Right renal pelvis (tissue), 4 donors: ENCODE measurements around the gene TNNI2. TPM values are rescaled to one million over a fixed set of nuclear protein-coding genes. Genes with fewer than 3 reads are reported as not detected.

Experiments used
- DNase-seq, 4 donors: peaks; one replicate each; pipeline ENCODE4 v3.0.0-alpha.2; 2013; ENCODE audit warnings: low read depth in 4 of 4, low spot score in 3 of 4, missing footprints in 1 of 4
- polyA plus RNA-seq, 4 donors: library from polyadenylated mRNA; unstranded; fragments of 120-200 nt; gene quantifications; one replicate each; pipeline ENCODE4 v1.2.1, GENCODE V29; 2013; ENCODE audit not compliant: insufficient read length in 4 of 4

The TNNI2 gene
- polyA plus RNA-seq, 4 donors, result 0.30 to 0.77 (median 0.49) TPM

DNA sequence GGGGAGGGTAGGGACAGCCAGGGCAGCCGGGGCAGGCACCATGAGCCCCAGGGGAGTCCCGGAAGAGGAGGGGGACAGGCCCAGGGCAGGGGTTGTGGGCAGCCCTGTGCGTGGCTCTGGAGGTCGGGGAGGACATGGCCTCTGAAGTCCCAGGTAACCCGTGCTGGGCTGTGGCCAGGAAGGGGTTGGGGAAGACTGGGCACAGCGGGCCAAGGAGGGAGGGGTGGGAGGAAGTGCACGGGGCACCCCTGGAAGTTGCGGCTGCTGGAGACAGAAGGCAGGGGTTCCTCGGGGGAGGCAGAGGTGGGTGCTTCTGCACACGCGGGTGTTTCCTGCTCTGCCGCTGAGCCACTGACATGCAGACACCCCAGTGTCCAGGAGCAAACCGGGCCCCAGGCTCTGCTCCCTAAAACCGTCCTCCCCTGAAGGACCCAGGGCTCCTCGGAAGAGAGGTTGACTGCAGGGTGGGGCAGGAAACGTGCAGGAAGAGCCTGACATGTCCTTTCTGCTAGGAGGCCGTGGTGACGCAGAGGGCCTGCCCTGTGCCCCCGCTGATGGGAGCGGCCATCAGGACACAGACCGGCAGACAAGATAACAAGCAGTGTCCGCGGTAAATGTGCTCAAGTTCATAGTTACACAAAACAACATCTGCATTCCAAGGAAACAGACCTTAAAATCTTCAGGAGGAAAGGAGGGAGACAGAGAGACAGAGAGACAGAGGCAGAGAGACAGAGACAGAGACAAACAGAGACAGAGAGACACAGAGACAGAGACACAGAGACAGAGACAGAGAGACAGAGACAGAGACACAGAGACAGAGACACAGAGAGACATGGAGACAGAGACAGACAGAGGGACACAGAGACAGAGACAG is 5.7 kb downstream of the TNNI2 start:
- DNase-seq, result no peak

DNA sequence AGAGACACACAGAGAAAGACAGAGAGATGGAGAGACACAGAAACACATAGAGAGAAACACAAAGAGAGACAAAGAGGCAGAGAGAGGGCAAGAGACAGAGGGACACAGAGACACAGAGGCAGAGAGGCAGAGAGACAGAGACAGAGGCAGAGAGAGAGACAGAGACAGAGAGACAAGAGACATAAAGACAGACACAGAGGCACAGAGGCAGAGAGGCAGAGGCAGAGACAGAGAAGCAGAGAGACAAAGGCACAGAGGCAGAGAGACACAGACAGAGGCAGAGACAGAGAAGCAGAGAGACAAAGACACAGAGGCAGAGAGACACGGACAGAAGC is 6.3 kb downstream of the TNNI2 start:
- no peak for DNase-seq

DNA sequence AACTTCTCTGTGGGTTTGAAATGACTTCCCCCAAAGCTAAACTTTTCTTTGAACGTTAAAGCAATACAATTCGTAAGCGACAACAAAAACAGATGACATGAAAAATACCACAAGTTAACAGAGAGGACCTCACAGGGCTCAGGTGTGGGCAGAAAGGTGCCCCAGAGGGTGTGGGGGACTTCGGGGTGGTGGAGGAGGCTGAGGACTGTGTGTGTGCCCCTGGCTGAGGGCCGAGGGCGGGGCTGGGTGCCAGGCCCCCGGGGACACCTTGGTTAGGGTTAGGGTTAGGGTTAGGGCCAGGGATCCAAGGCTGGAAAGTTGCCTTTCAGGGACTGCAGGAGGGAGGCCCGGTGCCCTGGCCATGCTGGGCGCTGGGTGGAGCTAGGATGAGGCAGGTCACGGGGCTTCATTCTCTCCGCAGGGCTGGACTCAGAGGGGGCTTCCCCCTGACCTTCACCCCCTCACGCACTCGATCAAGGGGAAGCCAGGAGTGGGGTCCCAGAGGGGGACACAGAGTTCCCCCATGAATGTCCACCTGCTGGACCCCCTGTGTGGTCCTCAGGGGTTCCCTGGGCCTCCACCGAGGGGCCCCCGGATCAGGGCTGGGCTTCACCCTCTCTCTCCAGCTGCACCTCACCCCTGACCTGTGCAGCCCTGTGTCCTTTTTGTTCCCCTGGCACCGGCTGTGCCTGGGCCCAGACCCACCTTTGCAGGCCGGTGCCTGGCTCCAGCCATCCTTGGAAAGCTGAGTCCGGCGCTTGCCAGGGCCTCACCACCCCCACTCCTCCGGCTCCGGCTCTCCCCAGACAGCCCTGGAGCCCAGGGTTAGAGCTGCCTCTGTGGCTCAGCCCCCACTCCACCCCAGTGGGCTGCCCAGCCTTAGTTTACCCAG is 7.0 kb downstream of the TNNI2 start:
- DNase-seq, result no peak

DNA sequence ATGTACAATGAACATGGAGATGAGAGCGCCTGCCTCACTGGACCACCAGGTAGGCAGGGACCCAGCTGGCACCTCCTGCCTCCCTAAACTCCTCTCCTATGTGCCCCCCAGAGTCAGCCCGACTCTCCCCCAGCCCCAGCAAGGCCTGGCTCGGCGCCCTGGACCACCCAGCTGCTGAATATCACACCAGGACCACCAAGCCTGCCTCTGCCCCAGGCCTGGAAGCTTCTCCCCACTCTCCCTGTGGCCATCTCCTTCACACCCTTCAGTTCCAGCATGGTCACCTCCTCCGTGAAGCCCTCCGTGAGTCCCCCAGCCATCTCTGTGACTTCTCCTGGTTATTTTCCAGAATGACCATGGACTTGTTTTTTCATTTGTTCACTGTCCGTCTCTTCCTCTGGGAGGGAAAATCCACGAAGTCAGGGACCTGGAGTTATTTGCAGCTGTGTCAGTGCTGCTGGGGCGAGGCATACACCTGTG is 7.7 kb downstream of the TNNI2 start:
- DNase-seq, result no peak

DNA sequence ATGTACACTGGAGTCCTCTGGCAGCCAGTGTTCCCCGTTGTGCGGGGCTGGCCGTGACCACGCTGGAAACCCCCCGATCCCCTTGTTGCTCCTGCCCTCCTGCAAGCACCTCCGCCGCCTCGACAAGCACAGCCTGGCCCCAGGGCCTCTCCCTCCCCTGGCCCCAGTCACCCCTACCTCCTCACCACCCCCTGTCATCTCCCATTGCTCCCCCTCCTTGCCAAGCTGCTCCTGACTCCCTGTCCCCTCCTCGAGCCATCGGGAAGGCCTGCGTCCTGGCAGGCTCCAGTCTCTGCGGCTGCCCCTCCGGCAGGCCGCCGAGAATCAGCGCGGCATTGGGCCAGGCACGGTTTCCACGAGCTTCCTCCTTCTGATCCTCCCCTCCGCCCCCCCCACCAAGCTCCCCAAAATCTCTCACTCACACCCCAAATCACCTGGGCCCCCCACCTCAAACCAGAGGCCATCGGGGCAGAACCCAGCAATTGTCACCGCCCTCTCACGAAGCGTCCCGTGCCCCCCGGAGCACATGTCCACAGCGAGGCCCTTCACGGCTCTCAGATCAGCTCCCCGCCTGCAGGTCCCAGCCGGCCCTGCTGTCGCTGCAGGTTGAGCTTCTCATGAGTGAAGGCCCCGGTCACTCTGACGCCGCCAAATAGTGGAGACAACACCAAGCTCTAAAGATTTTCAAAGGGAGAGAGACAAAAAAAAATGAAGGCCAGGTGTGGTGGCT is 8.4 kb downstream of the TNNI2 start:
- DNase-seq, result no peak

DNA sequence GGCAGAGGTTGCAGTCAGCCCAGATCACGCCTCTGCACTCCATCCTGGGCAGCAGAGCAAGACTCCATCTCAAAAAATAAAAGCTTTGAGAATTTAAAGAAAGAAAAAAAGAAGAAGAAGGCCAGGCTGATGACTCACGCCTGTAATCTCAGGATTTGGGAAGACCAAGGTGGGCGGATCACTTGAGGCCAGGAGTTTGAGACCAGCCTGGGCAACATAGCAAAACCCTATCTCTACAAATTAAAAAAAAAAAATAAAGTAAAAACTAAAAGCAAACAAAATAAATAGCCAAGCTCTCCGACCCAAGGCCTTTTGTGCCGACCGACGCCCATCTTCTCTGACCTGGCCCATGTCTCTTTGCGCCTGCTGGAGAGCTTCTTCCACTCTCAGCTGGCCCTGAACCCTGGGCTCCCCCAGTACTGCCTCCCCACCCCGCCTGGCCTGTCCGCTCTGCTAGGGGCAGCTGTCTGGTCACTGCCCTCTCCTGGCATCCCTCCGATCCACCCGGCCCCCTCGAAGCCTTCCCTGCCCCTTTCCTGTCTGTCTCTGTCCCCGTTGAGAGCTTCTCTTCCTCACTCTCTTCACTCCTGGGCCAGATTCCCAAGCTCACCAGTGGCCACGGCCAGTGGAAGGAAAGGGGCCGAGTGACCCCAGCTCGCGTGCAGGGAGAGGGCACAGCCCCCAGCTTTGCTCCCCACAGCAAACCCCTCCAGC is 9.3 kb downstream of the TNNI2 start:
- no peak for DNase-seq

DNA sequence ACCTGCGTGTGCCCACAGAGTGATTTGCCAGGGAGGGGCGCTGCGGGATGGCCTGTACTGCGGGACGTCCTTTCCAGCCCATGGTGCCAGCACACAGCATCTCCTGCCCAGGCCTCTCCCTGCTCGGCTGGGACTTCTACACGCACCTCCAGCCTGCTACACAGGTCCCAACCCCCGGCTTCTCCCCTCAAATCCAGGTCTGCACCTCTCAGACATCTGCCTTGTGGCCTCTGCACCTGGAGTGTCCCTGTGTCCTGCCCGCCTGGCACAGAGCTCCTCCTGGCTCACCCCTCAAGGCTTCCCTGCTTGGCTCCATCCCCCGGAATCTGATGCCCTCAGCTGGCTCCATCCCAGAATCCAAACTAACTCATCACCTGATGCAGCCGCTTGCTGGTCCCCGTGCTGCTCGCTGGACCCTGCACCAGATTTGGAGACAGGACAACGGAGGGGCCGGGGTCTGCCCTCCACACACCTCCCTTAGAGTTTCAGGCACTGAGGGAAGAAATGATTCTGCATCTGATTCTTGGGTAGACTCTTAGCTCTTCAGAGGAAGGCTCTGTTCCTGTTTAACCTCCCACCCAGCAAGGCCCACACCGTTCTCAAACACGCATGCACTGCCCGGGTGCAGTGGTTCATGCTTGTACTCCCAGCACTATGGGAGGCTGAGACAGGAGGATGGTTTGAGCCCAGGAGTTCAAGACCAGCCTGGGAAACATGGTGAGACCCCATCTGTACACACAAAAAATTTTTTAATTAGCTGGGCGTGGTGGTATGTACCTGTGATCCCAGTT is 10.1 kb downstream of the TNNI2 start:
- no peak for DNase-seq

DNA sequence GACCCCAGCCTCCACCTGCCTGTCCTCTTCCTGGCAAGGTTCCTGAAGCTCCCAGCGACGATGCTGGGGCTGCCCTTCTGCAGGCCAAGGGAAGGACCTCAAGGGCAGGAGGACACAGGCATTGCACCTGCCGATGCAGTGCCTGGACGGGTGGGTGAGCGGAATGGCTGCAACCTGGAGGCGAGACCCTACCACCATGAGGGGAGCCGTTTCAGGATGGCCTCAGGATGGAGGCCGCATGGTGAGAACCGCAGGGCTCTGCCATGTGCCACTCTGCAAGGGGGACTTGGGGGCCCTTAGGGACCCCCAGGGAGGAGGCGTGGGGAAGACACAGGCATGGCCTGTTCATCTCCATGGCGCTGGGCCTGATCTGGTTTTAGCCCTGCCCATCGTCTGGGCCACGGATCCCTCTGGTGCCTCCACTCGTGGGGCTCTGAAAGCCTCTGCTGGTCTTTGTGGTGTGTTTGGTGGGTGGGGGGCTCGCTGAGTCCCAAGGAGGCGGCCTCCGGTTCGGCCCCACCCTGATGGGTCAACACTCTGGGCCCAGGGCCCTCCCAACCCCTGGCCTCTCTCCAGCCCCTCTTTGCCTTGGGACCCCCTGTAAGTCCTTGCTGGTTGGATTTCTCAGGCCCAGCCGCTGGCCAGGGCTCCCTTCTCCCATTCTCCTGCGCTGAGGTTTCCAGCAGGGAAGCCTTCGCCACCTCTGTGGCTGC is 12.8 kb downstream of the TNNI2 start:
- DNase-seq, result no peak

DNA sequence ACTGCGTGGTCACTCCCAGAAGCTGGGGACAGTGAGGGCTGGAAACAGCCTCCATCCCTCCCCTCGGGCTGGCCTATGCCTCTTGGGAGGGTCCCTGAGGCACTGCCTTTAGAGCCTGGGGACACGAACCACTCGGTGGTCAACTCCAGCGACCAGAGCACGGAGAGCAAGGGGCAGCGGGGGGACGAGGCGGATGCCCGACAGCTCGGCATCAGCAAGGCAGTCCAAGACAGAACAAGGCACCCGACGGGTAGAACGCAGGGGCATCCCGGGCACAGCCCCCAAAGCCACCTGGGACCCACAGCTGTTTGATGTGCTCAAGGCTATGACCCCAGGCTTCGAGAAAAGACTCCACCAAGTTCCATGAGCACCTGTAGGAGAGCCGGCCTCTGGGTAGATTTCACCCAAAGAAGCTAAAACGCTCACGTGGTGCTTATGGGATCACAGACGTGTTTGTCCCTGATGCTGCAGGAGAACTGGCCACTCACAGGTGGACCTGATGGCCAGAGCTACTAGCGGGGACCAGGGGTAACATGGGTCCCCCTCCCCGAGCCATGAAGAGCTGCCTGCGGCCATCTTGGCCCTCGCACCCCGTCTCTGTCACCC is 13.6 kb downstream of the TNNI2 start:
- DNase-seq, result no peak

DNA sequence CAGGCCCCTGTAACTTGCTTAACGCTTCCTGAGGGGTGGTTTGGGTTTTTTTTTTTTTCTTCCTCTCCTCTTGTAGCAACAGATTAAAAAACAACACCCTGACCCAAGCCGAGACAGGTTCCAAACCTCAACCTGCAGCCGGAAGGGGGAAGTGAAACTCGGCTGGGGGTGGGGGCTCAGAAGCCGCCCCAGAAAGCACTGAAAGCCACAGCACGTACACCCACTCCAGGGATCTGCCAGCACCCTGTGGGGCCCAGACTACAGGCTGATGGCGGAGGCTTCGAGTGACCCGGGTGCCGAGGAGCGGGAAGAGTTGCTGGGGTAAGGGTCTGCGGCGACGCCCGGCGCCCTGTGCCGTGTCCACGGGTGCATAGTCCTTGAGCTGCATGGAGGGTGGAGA is 14.1 kb downstream of the TNNI2 start, which contains the start of gene LSP1:
TSS of gene LSP1 (plus strand) at position 208 of the 400 bp plus-strand sequence. CDS start at position 269, 61 bp downstream.
- no peak for DNase-seq

DNA sequence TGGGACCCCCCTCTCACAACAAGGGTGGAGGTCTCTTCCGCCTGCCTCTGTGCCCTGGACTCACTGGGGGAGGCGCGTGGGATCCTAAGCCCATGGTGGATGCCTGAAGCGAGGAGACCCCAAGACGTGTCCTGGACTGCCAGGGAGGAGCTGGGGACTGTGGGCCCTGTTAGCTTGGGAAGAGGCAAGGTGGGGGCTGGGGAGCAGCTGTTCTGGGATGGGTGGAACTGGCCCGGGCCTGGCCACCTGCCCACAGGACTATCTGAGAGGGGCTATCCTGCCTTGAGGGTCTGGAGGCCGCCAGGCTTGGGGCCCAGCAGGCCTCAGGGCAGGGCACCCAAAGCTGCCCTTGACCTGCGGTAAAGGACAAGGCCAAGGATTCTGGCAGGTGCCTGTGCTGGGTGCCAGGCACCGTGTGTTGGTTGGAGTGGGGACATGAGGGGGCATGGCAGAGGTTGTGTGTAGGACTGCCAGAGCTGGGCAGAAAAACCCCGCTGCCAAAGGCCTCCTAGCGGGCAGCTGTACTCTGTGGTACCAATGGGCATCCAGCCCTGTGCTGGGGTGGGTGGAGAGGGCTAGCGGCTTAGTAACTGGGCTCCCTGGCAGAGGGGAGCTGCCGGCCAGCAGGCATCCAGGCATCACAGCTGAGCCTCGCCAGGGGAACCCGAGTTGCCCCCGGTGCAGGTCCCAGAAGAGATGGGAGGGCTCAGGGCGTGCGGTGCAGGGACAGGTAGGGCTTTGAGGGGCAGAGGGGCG is 14.8 kb downstream of the TNNI2 start:
- DNase-seq, result no peak

DNA sequence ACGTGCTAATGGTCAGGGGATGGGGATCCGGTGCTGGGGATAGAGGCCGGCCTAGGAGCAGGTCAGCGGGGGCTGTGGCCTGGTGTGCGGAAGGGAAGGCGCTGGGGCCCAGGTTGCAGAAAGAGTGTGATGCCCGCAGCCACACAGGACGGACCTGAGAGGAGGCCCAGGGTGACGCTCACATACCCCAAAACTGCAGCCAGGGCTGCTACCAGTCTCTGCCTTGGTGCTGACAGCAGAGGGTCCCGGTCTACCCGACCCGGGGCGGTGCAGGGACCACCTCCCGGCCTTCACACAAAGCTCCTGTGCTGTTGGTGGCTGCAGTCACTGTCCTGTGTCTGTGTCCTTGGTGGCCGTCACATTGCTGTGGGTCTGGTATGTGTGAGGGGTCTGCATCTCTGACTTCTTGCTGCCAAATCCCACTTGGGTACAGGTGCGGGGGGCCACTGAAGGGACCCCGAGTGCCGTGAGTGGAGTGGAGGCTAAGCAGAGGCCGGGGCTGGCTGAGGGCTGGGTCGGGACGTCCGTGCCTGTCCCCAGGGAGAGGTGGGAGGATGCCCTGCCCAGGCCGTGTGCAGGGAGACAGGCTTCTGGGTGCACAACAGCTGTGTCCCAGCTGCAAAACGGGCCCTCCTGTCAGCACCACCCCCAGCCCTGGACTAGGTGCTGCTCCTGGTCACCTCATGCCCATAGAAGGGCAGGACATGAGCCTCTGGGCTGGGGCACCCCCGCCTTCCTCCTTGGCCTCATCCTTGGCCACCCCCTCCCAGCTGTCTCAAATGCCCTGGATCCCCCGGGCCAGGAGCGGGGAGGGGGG is 15.6 kb downstream of the TNNI2 start:
- DNase-seq, result no peak

DNA sequence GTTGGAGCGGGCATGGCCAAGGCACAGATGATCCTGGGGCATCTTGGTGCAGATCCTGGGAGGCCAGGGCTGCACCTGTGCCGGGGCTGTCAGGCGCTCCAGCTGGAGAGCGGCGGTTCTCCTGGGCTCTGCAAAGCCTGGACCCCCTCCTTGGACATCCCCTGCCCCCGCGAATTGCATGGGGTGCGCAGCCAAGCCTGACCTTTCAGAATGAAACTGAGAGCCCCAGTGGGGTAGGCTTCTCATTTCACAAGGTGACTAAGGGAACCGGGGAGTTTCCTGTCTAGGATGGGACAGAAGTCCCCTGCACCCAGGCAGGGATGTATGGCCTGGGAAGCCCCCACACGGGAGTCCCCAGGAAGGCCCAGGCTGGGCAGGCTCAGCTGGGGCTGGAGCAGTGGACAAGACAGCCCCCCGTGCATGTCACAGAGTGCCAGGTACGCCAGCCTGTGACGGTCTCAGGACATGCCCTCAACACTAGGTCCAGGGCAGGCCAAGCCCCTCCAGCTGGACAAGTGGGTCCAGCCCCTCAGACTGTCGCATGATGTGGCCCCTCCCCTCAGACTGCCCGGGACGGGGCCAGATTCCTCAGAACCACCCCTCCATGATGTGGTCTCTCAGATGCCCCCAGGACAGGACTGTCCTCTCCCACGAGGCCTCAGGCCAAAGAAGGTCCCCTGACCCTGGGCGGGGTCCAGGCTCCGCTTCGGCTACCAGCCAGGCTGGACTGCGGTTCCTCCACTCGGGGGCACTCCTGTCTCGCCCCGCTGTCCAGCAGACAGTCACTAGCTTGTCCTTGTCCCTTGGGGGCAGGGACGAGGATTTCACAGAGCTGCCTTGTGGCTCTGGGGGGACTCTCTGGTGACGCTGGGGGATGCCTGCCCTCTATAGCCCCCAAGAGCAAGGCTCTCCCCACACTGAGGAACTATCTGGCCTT is 16.4 kb downstream of the TNNI2 start:
- no peak for DNase-seq

DNA sequence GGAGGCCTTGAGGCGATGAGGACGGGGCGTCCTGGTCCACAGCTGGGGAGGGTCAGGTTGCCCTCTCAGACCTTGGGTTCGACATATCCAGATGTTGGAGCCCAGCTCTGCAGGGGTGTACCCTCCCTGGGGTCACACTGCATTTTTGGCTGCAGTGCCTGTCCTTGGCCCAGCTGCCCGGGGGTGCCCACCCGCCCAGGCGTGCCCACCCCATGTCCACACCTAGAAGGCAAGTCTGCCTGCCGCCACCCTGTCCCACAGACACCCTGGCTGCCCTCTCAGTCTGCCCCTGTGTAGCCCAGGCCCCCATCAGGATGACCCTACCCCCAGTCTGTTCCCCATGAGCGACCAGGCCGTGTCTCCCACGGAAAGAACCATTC is 17.1 kb downstream of the TNNI2 start:
- DNase-seq, result no peak

DNA sequence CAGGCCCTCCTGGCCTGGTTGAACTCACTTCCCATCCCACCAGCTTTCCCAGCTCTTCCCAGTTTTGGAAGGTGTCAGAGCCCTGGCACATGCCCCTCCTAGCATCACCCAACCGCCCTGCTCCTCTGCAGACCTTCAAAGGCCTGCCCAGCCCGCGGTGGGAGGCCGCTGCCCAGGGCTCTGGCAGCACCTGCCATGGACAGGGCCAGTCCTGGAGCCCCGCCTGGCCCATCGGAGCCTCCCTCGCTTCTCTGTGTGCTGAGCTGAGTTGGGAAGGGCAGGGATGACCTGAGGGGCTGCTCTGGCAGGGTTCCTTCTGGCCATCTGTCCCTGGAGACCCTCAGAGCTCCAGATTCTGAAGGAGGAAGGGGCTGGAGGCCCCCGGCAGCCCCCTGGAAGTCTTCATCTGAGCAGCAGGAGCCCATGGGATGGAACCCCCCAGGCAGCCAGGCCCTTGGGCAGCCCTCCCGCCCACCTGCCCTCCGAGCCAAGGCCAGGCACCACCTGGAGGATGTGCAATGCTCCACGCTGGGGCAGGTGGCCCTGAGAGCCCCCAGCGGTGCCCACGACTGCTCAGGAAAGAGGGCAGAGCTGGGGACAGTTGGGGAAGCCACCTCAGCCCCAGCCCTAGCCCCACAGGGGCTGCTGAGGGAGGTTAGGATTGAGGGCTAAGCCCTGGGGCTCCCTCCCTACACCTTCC is 17.7 kb downstream of the TNNI2 start:
- DNase-seq, result no peak
